SH-SY5Y (cell line): ENCODE data around the gene LRFN5.

Experiments
- GATA2 ChIP-seq: IDR thresholded peaks from 2 replicates; pipeline ENCODE4 v1.6.1; 2011; ENCODE audit warnings: mild to moderate bottlenecking, low read depth, low read length
- GATA3 ChIP-seq: IDR thresholded peaks from 2 replicates; pipeline ENCODE4 v1.6.1; 2011; ENCODE audit warnings: low read depth, mild to moderate bottlenecking, low read length, moderate library complexity

DNA sequence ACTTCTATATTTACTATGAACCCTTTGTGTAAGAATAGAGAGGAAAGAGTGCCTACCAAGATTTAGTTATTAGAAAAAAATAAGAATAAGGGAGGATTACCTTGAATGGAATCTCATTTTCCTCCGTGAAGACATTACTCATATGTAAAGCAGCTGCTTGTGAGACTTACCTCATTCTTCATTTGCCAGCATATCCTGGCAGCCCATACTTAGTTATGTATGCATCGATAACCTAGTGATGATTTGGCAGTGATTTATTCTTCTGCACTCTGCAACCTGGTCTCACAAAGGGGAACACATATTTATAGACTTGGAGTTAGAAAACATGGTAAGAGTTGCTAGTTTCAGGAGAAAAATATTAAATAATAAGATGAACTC is 56.8 kb downstream of the LRFN5 start:
- no peak for TF ChIP-seq GATA2
- no peak for TF ChIP-seq GATA3
